IPS-11a (cell line): ENCODE measurements around the gene JAKMIP1.

Experiments
- H3K4me3 ChIP-seq: one replicate; pipeline ENCODE4 v1.5.1; 2013; ENCODE audit warnings: low read depth, low read length, control low read depth

The JAKMIP1 gene

DNA sequence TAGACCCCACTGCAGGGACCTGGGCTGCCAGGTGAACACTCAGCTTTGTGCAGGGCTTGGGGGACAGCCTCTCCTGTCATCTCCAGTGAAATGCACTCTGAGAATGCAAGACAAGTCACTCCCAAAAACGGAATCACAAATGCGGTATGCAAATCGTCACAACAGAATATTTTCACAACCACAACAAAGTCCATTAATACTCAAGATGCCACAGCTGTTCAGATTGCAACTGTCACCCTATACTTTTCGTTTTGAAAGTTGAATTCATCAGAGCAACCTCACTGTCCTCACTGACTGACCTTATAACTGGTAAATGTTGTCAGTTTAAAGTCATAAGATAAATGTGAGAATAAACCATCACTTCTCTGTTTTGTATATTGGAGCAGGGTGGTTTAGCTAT is 16.6 kb downstream of the JAKMIP1 start:
- no peak overlapping the region for H3K4me3 ChIP-seq

DNA sequence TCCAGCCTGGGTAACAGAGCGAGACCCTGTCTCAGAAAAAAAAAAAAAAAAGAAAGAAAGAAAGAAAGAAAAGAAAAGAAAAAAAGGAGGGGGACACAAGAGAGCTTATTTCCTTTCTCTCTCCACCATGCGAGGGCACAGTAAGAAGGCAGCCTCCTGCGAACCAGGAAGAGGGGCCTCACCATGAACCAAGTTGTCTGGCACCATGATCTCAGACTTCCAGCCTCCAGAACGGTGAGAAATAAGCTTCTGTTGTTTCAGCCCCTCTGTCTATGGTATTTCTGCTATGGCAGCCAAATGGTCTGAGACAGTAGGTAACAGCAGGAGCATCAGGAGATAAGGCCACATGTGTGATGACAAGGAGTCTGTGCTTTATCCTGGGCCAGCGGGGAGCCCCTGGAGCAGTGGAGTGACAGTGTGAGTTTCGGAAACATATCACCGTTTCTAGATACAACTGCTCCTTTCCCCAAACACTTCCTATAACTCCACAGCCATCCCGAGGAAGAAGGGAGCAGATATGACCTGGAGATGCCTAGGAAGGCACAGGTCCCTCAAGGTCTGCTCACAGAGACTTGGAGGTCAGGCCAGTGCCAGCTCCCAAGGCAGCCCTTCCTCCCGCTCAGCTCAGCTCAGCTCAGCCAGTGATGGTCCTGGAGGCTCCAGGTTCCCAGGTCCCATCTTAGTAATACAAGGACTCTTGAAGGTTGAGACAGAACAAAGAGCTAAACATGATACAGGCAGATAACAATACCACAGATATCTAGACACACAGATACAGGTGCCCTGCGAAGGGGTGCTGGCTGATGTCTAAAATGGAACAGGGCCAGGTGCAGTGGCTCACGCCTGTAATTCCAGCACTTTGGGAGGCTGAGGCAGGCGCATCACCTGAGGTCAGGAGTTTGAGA is 17.7 kb downstream of the JAKMIP1 start:
- H3K4me3 ChIP-seq: no peak overlapping the region

- H3K4me3 ChIP-seq: no peak overlapping the region
These were observed 19.3 kb downstream of the JAKMIP1 start for GRCh38 chr4:6180841-6181631.

GRCh38 chr4:6179362-6179761 is 21.0 kb downstream of the JAKMIP1 start:
- no peak overlapping the region for H3K4me3 ChIP-seq

GRCh38 chr4:6178757-6179156 is 21.6 kb downstream of the JAKMIP1 start:
- no peak overlapping the region for H3K4me3 ChIP-seq

DNA sequence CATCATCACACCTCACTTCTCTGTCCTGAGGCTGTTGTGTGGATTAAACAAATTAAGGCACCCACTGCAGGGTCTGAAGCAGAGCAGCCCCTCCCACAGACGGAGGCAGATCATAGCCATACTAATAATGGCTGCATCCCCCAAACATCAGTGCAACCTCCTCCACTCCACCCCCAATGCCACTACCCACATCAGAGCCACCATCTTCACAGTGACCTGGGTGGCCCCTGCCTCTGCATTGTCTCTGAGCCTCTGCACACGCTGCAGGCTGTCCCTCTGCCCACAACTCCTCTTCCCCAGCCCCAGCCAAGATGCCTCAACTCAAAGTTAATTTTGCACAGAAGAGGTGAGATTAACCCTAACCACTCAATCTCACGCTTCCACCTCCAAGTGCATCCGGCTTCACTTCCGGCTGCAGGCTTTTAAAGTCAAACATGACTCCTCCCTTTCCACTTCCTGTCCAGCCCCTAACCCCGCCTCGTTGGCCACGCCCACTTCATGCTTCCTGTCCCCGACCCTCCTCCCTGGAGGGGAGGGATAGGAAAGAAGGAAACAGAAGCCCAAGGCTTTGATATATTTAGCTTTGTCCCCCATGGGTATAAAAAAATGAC is 22.7 kb downstream of the JAKMIP1 start:
- H3K4me3 ChIP-seq: no peak overlapping the region

- H3K4me3 ChIP-seq: no peak overlapping the region
These were observed 24.9 kb downstream of the JAKMIP1 start for GRCh38 chr4:6175426-6175825.

DNA sequence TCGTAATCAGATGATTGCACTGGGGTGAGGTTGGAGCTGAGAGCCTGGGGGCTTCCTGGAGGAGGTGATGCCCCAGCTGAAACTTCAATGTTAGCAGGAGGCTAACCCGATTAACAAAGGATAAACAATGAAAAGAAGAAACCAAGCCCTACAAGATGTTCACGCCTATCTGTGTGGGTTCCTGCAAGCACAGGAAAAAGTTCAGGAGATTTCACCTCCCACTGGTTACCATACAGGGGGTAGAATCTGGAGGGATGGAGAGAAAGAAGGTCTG is 27.5 kb downstream of the JAKMIP1 start:
- H3K4me3 ChIP-seq: no peak overlapping the region

GRCh38 chr4:6172093-6172926 is 28.0 kb downstream of the JAKMIP1 start:
- no peak overlapping the region for H3K4me3 ChIP-seq

- H3K4me3 ChIP-seq: no peak overlapping the region
These were observed 31.1 kb downstream of the JAKMIP1 start for GRCh38 chr4:6169239-6169638.

DNA sequence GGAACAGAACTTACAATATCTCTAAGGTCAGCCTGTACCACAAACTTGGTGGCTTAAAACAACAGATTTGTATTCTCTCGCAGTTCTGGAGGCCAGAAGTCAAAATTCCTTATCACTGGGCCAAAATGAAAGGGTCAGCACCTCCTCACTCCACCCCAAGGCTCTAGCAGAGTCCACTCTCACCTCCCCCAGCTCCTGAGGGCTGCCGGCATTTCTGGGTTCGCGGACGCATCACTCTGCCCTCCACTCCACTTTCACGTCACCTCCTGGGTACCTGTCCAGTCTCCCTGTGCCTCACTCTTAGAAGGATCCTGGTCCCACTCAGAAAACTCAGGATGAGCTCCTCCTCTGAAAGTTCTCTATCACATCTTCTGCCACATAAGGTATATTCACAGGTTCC is 34.6 kb downstream of the JAKMIP1 start:
- no peak overlapping the region for H3K4me3 ChIP-seq

DNA sequence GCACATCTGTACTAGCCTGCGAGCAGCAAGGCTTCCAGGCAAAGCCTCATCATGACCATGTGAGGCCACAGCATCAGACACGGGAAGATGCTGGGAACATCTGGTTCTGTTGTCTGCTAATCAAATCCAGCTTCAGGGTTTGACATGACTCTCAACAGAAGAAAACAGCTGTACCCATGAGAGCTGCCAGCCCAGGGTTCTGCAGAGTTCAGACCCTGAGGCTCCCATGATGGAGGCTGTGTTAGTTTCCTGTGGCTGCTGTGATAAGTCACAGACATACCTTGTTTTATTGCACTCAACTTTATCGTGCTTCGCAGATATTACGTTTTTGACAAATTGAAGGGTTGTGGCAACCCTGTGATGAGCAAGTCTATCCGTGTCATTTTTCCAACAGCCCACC is 37.5 kb downstream of the JAKMIP1 start:
- H3K4me3 ChIP-seq: no peak overlapping the region

GRCh38 chr4:6161921-6162464 is 38.4 kb downstream of the JAKMIP1 start:
- H3K4me3 ChIP-seq: no peak overlapping the region

- H3K4me3 ChIP-seq: no peak overlapping the region
These were observed 39.8 kb downstream of the JAKMIP1 start for GRCh38 chr4:6160536-6160935.

DNA sequence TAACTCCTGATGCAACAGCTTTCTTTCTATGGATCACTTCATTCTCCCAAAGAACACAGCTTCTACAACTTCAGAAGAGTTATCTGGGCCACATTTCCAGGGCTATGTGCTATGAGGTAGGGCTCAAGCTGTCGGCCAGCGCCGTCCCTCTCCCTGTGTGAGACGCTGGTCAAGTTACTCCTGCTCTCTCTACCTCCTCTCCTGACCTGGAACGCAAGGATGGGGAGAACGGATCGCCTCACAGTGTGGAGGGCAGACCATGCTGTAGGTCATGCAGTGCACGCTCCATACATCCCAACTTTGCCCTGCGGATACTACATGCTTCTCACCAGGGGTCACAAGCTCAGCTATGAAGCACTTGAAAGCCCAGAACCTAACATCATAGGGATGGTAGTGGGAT is 42.4 kb downstream of the JAKMIP1 start:
- no peak overlapping the region for H3K4me3 ChIP-seq

DNA sequence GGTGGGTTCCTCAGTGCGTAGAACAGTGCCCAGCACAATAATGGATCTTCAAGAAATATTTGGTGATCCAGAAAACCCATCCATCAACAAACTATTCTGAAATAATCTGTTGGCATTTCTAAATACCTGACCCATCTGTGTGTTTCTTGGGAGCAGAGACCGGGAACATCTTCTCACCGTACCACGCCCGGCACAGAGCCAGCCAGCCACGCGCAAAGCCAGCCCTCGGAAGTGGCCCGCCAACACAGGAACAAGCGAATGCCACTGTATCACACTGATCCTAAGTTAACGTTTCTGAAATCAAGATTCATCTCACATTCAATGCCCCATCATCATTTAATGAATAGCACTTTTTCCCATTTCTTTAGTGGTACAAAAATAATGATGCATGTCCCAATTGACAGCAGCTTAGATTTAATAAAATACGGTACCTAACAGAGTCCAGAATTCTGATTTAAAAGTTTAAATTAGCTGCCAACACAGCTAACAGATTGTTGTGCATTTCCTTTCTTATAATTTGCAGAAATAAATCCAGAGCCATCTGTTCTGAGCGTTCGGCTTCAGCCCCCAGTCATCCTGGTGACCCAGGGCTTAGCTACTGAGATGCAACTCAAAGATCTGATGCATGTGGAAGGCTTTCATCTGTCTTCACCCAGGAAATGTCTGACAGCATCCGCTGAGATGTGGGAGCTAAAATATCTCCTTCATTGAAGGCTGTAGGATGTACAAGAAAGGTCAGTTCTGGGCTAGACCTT is 44.2 kb downstream of the JAKMIP1 start:
- no peak overlapping the region for H3K4me3 ChIP-seq

- H3K4me3 ChIP-seq: no peak overlapping the region
These were observed 45.5 kb downstream of the JAKMIP1 start for GRCh38 chr4:6154875-6155274.

- no peak overlapping the region for H3K4me3 ChIP-seq
These were observed 46.5 kb downstream of the JAKMIP1 start for GRCh38 chr4:6153874-6154273.

GRCh38 chr4:6152869-6153705 is 47.3 kb downstream of the JAKMIP1 start:
- no peak overlapping the region for H3K4me3 ChIP-seq
